CD4-positive, alpha-beta T cell (primary cell): Measurements from ENCODE around the gene CLDN6. TPM values are rescaled to one million over a fixed set of nuclear protein-coding genes. Genes with fewer than 3 reads are reported as not detected.

Experiments used
- ATAC-seq: fragments of 200-7000 bp; cut with Tn5 transposase; one replicate; pipeline ENCODE4 v1.10.0; 2022; ENCODE audit warnings: mild to moderate bottlenecking; ENCODE audit not compliant: poor library complexity
- CTCF ChIA-PET: fragments of 350-600 bp; sonication (Branson Sonifier 250); formaldehyde crosslinking; loops from one replicate; lab custom pipeline; 2021; ENCODE audit warnings: antibody characterized with exemption, inconsistent platforms; lab: Charles Lee
- POLR2A ChIA-PET: fragments of 350-600 bp; sonication (Branson Sonifier 250); formaldehyde crosslinking; loops from one replicate; lab custom pipeline; 2021; ENCODE audit warnings: antibody characterized with exemption, inconsistent platforms; lab: Charles Lee
- DNase-seq, 14 experiments: peaks; one replicate each; pipeline ENCODE4 v3.0.0-alpha.2; 2013 to 2020; ENCODE audit warnings: mixed read lengths in 2 of 14
- H3K27ac ChIP-seq, 2 donors: one replicate each; pipeline versions ENCODE4 v1.5.1 to v1.7.0; 2013; ENCODE audit warnings: low read length in 2 of 2, low read depth in 1 of 2, mild to moderate bottlenecking in 1 of 2
- H3K27me3 ChIP-seq, 2 experiments: 1 replicate in 1 of 2; 2 replicates in 1 of 2; pipeline versions ENCODE4 v1.6.1 to v1.7.0; 2013; ENCODE audit warnings: low read length in 2 of 2, control low read depth in 1 of 2, mild to moderate bottlenecking in 1 of 2, moderate library complexity in 1 of 2; ENCODE audit not compliant: insufficient read depth in 2 of 2, control insufficient read depth in 1 of 2
- H3K36me3 ChIP-seq: one replicate; pipeline ENCODE4 v1.6.1; 2013; ENCODE audit warnings: low read length, control low read depth; ENCODE audit not compliant: insufficient read depth
- H3K4me1 ChIP-seq: one replicate; pipeline ENCODE4 v1.6.1; 2013; ENCODE audit warnings: low read length, control low read depth; ENCODE audit not compliant: insufficient read depth
- H3K4me3 ChIP-seq: one replicate; pipeline ENCODE4 v1.5.1; 2013; ENCODE audit warnings: mild to moderate bottlenecking, low read length, moderate library complexity
- H3K9me3 ChIP-seq, 2 experiments: 1 replicate in 1 of 2; 2 replicates in 1 of 2; pipeline versions ENCODE4 v1.6.1 to v1.7.0; 2013; ENCODE audit warnings: low read length in 2 of 2, mild to moderate bottlenecking in 2 of 2, control low read depth in 1 of 2, moderate library complexity in 1 of 2; ENCODE audit not compliant: control insufficient read depth in 1 of 2, insufficient read depth in 1 of 2
- H3K27ac Mint-ChIP-seq: one replicate; pipeline ENCODE4 v1.8.0; 2020; ENCODE audit warnings: mixed read lengths
- H3K27me3 Mint-ChIP-seq: one replicate; pipeline ENCODE4 v1.8.0; 2021; ENCODE audit warnings: mixed read lengths
- H3K36me3 Mint-ChIP-seq: one replicate; pipeline ENCODE4 v1.8.0; 2021; ENCODE audit warnings: low read depth, mixed read lengths
- H3K4me1 Mint-ChIP-seq: one replicate; pipeline ENCODE4 v1.8.0; 2021; ENCODE audit warnings: low read depth, mixed read lengths
- H3K4me3 Mint-ChIP-seq: one replicate; pipeline ENCODE4 v1.8.0; 2020; ENCODE audit warnings: mild to moderate bottlenecking, mixed read lengths
- H3K9me3 Mint-ChIP-seq: one replicate; pipeline ENCODE4 v1.8.0; 2020; ENCODE audit warnings: mixed read lengths
- CTCF ChIP-seq: fragments of 200-600 bp; IDR thresholded peaks from one replicate; pipeline ENCODE4 v1.8.0; 2022; ENCODE audit warnings: antibody characterized with exemption, mild to moderate bottlenecking
- intact Hi-C, 2 experiments: fragments of 100-400 bp; cut with DNase I in 1 of 2; cut with micrococcal nuclease in 1 of 2; formaldehyde crosslinking; loops; one replicate each; pipeline versions ENCODE4 v1.15.1 to v1.9.0; 2023 to 2025; cut with DNase I, micrococcal nuclease
- total RNA-seq, 174 experiments: library from RNA in 2 of 174; stranded (reverse) in 2 of 174; gene quantifications; one replicate each; pipeline ENCODE4 v1.2.3 and lab custom pipeline; 2021 to 2026

CLDN6 gene
- total RNA-seq, 2 experiments from 2014 or later = not detected

GRCh38 chr16:2967211-2967631, 50.8 kb downstream of the CLDN6 start:
- POLR2A ChIA-PET = interaction anchor here (2.8 to 5.0 kb wide), 2 partner anchors 14 to 84 kb away, joined by 9 to 22 read pairs; partner anchors contain the start of genes FLYWCH2 and PKMYT1
- H3K36me3 ChIP-seq = no peaks in the 10 kb centered on the region
- peak in 1 of 14 experiments; percentile 34 for DNase-seq
- peaks cover 48 to 63% of the 10 kb centered on the region in 2 experiments for H3K27me3 ChIP-seq
- no peak overlapping the region for H3K4me3 ChIP-seq
- H3K4me3 Mint-ChIP-seq = no peak overlapping the region
- peaks cover 42% of the 10 kb centered on the region for H3K27me3 Mint-ChIP-seq
- no peak for ATAC-seq
- TF ChIP-seq CTCF = no peak
- no peaks in the 10 kb centered on the region for H3K36me3 Mint-ChIP-seq
- no peak overlapping the region for H3K27ac Mint-ChIP-seq
- intact Hi-C loops = no loop called here
- peaks cover 0 to 34% of the 10 kb centered on the region in 2 experiments for H3K9me3 ChIP-seq
- no peaks in the 10 kb centered on the region for H3K9me3 Mint-ChIP-seq
- peaks cover 28% of the 10 kb centered on the region for H3K4me1 Mint-ChIP-seq
- peaks cover 80% of the 10 kb centered on the region for H3K4me1 ChIP-seq
- H3K27ac ChIP-seq = no peak overlapping the region
- CTCF ChIA-PET = interaction anchor here (0.8 to 1.2 kb wide), 2 partner anchors 17 to 64 kb away, joined by 3 read pairs; no protein-coding TSS in a partner anchor

- Mint-ChIP-seq H3K27me3 (peaks cover 44% of the 10 kb centered on the region), H3K27ac (no peak overlapping the region), H3K9me3 (no peaks in the 10 kb centered on the region), H3K4me3 (no peak overlapping the region), H3K36me3 (no peaks in the 10 kb centered on the region), H3K4me1 (peaks cover 32% of the 10 kb centered on the region)
- intact Hi-C loops = no loop called here
- H3K27ac ChIP-seq = no peak overlapping the region
- TF ChIP-seq CTCF = no peak
- DNase-seq (peak in 2 of 14 experiments; percentile 59 to 61), ATAC-seq (no peak)
- H3K4me1 ChIP-seq = peaks cover 84% of the 10 kb centered on the region
- H3K36me3 ChIP-seq = no peaks in the 10 kb centered on the region
- peaks cover 50 to 67% of the 10 kb centered on the region in 2 experiments for H3K27me3 ChIP-seq
- ChIA-PET CTCF (interaction anchor here (0.8 to 1.2 kb wide), 2 partner anchors 18 to 65 kb away, joined by 3 read pairs; no protein-coding TSS in a partner anchor), POLR2A (interaction anchor here (2.8 to 5.0 kb wide), 2 partner anchors 14 to 84 kb away, joined by 9 to 22 read pairs; partner anchors contain the start of genes FLYWCH2 and PKMYT1)
- H3K9me3 ChIP-seq = peaks cover 0 to 34% of the 10 kb centered on the region in 2 experiments
- no peak overlapping the region for H3K4me3 ChIP-seq
Observed at GRCh38 chr16:2966808-2967191, 51.2 kb downstream of the CLDN6 start.

DNA sequence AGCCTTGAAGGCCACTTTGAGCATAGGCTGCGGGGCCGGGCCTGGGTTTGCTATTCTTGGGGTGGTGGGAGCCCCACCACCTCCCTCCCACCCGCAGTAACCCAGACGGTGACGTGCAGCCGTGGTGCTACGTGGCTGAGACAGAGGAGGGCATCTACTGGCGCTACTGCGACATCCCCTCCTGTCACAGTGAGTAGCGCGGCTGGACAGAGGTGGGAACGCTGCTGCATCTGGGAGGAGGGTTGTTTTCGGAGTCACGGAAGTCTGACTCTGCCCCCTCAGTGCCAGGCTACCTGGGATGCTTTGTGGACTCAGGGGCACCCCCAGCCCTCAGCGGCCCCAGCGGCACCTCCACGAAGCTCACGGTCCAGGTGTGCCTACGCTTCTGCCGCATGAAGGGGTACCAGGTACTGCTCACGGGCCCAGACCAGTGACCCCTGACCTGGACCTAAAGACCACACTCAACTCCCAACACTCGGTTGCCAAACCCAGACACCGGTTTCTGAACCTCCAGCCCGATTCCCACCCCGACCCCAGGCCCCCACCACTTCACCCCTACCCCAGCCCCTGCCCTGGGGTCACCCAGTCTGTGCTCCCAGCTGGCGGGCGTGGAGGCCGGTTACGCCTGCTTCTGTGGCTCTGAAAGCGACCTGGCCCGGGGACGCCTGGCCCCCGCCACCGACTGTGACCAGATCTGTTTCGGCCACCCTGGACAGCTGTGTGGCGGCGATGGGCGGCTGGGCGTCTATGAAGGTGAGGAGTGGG, 51.8 kb downstream of the CLDN6 start:
- Histone ChIP-seq H3K27ac (no peak overlapping the region), H3K36me3 (no peaks in the 10 kb centered on the region), H3K27me3 (peaks cover 53 to 68% of the 10 kb centered on the region in 2 experiments), H3K9me3 (peaks cover 0 to 34% of the 10 kb centered on the region in 2 experiments), H3K4me1 (peaks cover 89% of the 10 kb centered on the region), H3K4me3 (no peak overlapping the region)
- intact Hi-C loops = no loop called here
- Mint-ChIP-seq H3K27ac (no peak overlapping the region), H3K4me1 (peaks cover 35% of the 10 kb centered on the region), H3K36me3 (no peaks in the 10 kb centered on the region), H3K9me3 (no peaks in the 10 kb centered on the region), H3K4me3 (peak overlapping the region; percentile 62), H3K27me3 (peaks cover 48% of the 10 kb centered on the region)
- POLR2A ChIA-PET = interaction anchor here (2.8 to 5.0 kb wide), 2 partner anchors 15 to 83 kb away, joined by 9 to 22 read pairs; partner anchors contain the start of genes FLYWCH2 and PKMYT1
- no peak for ATAC-seq
- CTCF ChIA-PET = no interaction called here
- no peak for TF ChIP-seq CTCF
- peak in 1 of 14 experiments; percentile 39 for DNase-seq

Other genes starting within 250 kb of the CLDN6 start
- 100 to 1,000 TPM; 102 to 103 TPM for gene ELOB, start 240.9 kb downstream of the CLDN6 start, total RNA-seq
- not detected for gene PRSS33, start 230.6 kb downstream of the CLDN6 start, total RNA-seq
- gene PRSS41, start 219.7 kb downstream of the CLDN6 start, total RNA-seq = not detected
- gene PRSS21, start 200.9 kb downstream of the CLDN6 start, total RNA-seq = not detected
- gene ZG16B, start 187.9 kb downstream of the CLDN6 start, total RNA-seq = not detected
- gene PRSS22, start 160.0 kb downstream of the CLDN6 start, total RNA-seq = 1 to 10 TPM in 1 of 2 experiments, under 1 TPM in 1; 0.93 to 1.1 TPM
- 1 to 10 TPM; 7.8 to 8.1 TPM for gene FLYWCH2, start 135.0 kb downstream of the CLDN6 start, total RNA-seq
- gene FLYWCH1, start 106.3 kb downstream of the CLDN6 start, total RNA-seq = 10 to 100 TPM; 84.8 to 97.0 TPM
- not detected for gene KREMEN2, start 53.9 kb downstream of the CLDN6 start, total RNA-seq
- gene PAQR4, start 48.8 kb downstream of the CLDN6 start, total RNA-seq = under 1 TPM; 0.39 to 0.44 TPM
- under 1 TPM; 0.47 to 0.60 TPM for gene PKMYT1, start 37.7 kb downstream of the CLDN6 start, total RNA-seq
- gene CLDN9, start 5.3 kb downstream of the CLDN6 start, total RNA-seq = not detected
- 1 to 10 TPM; 1.8 to 1.9 TPM for gene TNFRSF12A, start 2.2 kb upstream of the CLDN6 start, total RNA-seq
- gene HCFC1R1, start 5.8 kb upstream of the CLDN6 start, total RNA-seq = 10 to 100 TPM in 1 of 2 experiments, 1 to 10 TPM in 1; 8.9 to 11.0 TPM
- 10 to 100 TPM; 12.0 to 12.9 TPM for gene THOC6, start 5.9 kb upstream of the CLDN6 start, total RNA-seq
- not detected for gene BICDL2, start 18.8 kb upstream of the CLDN6 start, total RNA-seq
- under 1 TPM; 0.42 to 0.80 TPM for gene MMP25, start 28.4 kb upstream of the CLDN6 start, total RNA-seq
- gene IL32, start 47.5 kb upstream of the CLDN6 start, total RNA-seq = 100 to 1,000 TPM; 378 to 383 TPM
- gene ZSCAN10, start 81.1 kb upstream of the CLDN6 start, total RNA-seq = under 1 TPM; 0.36 to 0.56 TPM
- not detected for gene ZNF205, start 94.4 kb upstream of the CLDN6 start, total RNA-seq
- 1 to 10 TPM; 1.6 to 2.2 TPM for gene ZNF213, start 116.8 kb upstream of the CLDN6 start, total RNA-seq
- not detected for gene OR1F1, start 170.0 kb upstream of the CLDN6 start, total RNA-seq
- gene ZNF200, start 217.0 kb upstream of the CLDN6 start, total RNA-seq = 1 to 10 TPM; 7.0 to 7.2 TPM
- gene MEFV, start 238.4 kb upstream of the CLDN6 start, total RNA-seq = under 1 TPM; 0.60 to 0.73 TPM